Ovary (tissue), 3 donors: ENCODE measurements around the gene ALK.

Experiments used
- CTCF ChIP-seq, 3 donors: fragments of 450-650 bp in 2 of 3; fragments of 200-600 bp in 1 of 3; IDR thresholded peaks; one replicate each; pipeline versions ENCODE4 v1.5.1 to v1.8.0; 2016 to 2022; ENCODE audit warnings: antibody characterized with exemption in 3 of 3, mild to moderate bottlenecking in 1 of 3
- EP300 ChIP-seq: sonication (generic); formaldehyde crosslinking; IDR thresholded peaks from one replicate; pipeline ENCODE4 v1.6.1; 2017; ENCODE audit warnings: antibody characterized with exemption
- POLR2A ChIP-seq: fragments of 450-650 bp; IDR thresholded peaks from one replicate; pipeline ENCODE4 v1.6.1; 2017; ENCODE audit warnings: antibody characterized with exemption, mild to moderate bottlenecking, moderate library complexity
- donor health status: DM: no; HTN: no; CAD: no.

- TF ChIP-seq CTCF (IDR thresholded peaks at IDR 0.05) (no peak), POLR2A (no peak), EP300 (no peak)
Observed at GRCh38 chr2:29260142-29260772, 661.1 kb downstream of the ALK start.
